ENCODE data around the gene PRELID2. TPM values are rescaled to one million over a fixed set of nuclear protein-coding genes. Genes with fewer than 3 reads are reported as not detected.

The PRELID2 gene
- total RNA-seq, 4 donors from 2014 or later, result 23.9 to 143 (median 106) TPM

GRCh38 chr5:145780982-145781381, 54.2 kb downstream of the PRELID2 start:
- H3K27me3 ChIP-seq, result no peaks in the 10 kb centered on the region
- H3K4me3 ChIP-seq, result no peak overlapping the region
- TF ChIP-seq EP300 (IDR thresholded peaks at IDR 0.05; ENCODE audit: low read depth) (no peak), CTCF (IDR thresholded peaks at IDR 0.05) (no peak), POLR2AphosphoS5 (IDR thresholded peaks at IDR 0.05) (no peak), POLR2A (IDR thresholded peaks at IDR 0.05) (no peak)
- H3K36me3 ChIP-seq, result peaks cover 0 to 6% (median 0%) of the 10 kb centered on the region in 4 donors
- no peaks in the 10 kb centered on the region for H3K4me1 ChIP-seq
- 87% methylated on average over 2 of the region's 2 CpGs; no CpG with 5 or more reads in 1 of the 2 donors for WGBS, 2 donors (ENCODE audit: low coverage in 1 of 2)
- no peak for DNase-seq
- H3K9me3 ChIP-seq, result no peaks in the 10 kb centered on the region
- H3K27ac ChIP-seq, result no peak overlapping the region
- in situ Hi-C loops (cut with MboI; ENCODE audit: low pct_ligation_motif_present in 1 of 4, low pct_unique_long_range_greater_than_20kb in 1 of 4, low sequenced_read_pairs in 3 of 4), result no loop called here
- intact Hi-C loops (cut with DNase I; ENCODE audit: low total_unique reads), result no loop called here

DNA sequence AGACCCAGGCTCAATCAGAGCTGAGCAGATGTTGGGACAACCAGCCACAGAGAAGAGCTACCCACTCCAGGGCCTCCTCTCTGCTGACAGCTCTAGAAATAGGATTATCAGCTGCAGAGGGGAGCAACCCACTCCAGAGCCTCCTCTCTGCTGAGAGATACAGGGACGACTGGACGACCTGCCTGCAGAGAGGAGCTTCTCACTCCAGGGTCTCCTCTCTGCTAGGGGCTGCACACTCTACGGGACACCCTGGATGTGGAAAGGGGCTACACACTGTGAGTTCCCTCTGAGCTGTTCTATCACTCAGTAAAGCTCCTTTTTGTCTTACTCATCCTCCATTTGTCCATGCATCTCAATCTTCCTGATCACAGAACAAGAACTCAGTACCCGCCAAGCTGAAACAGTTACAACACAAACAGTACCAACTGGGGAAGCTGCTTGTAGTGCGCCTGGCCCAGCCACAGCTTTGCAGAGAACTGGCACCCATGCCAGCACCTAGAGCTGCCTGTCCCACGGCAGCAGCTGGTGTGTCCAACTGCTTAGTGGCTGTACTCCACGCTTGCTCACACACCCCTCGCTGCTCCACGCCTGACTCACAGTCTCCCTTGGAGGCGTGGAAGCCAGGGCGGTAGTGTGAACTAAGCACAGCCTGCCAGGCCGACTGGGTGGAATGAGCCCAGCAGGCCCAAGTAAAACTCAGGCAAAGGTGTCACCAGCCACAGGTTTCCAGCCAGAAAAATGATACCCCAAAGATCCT, 56.8 kb downstream of the PRELID2 start:
- 91% methylated on average over 11 of the region's 12 CpGs; no CpG with 5 or more reads in 1 of the 2 donors for WGBS, 2 donors (ENCODE audit: low coverage in 1 of 2)
- intact Hi-C loops (cut with DNase I; ENCODE audit: low total_unique reads), result no loop called here

DNA sequence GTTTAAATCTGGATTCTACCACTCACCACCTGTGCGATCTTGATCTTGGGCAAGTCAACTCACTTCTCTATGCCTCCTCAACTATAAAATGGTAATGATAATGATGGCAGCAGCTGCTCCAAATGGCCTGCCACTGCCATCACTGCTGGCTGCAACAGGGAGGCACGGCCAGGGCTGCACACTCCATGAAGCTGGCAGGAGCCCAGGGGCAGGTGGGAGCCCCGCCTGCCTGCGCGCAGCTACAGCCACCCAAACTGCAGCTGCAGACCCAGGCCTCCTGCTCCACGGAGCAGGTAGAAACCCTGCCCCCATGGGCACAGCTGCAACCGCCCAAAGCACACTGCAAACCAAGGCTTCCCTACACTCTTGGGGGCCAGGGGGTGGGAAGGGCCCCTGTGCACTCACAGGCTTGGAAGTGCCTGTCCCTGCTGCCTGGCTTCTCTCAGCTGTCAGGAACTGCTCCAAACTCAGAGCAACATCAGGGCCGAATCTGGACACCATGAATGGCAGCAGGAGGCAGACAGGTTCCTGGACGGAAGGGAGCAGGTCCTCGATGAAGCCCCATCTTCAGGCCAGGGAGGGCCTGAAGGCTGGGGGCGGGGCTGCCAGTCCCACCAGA, 57.6 kb downstream of the PRELID2 start:
- intact Hi-C loops (cut with DNase I; ENCODE audit: low total_unique reads) (no loop called here), in situ Hi-C loops (cut with MboI; ENCODE audit: low pct_ligation_motif_present in 1 of 4, low pct_unique_long_range_greater_than_20kb in 1 of 4, low sequenced_read_pairs in 3 of 4) (no loop called here)
- Histone ChIP-seq H3K4me1 (no peaks in the 10 kb centered on the region), H3K4me3 (no peak overlapping the region), H3K27ac (no peak overlapping the region), H3K27me3 (no peaks in the 10 kb centered on the region), H3K9me3 (no peaks in the 10 kb centered on the region), H3K36me3 (peaks cover 0 to 7% (median 0%) of the 10 kb centered on the region in 4 donors)
- 93 to 100% methylated on average over 1 to 11 of the region's 11 CpGs for WGBS, 2 donors (ENCODE audit: low coverage in 1 of 2)
- TF ChIP-seq CTCF (IDR thresholded peaks at IDR 0.05) (no peak), POLR2A (IDR thresholded peaks at IDR 0.05) (no peak), EP300 (IDR thresholded peaks at IDR 0.05; ENCODE audit: low read depth) (no peak), POLR2AphosphoS5 (IDR thresholded peaks at IDR 0.05) (no peak)
- DNase-seq, result no peak

More for the DNA sequence above, 56.8 kb downstream of the PRELID2 start:
- DNase-seq, result no peak
- no peak overlapping the region for H3K27ac ChIP-seq
- H3K36me3 ChIP-seq, result peaks cover 0 to 6% (median 0%) of the 10 kb centered on the region in 4 donors
- no peaks in the 10 kb centered on the region for H3K9me3 ChIP-seq
- H3K27me3 ChIP-seq, result no peaks in the 10 kb centered on the region
- H3K4me3 ChIP-seq, result no peak overlapping the region
- in situ Hi-C loops (cut with MboI; ENCODE audit: low pct_ligation_motif_present in 1 of 4, low pct_unique_long_range_greater_than_20kb in 1 of 4, low sequenced_read_pairs in 3 of 4), result no loop called here
- no peak for TF ChIP-seq POLR2AphosphoS5 (IDR thresholded peaks at IDR 0.05)
- no peak for TF ChIP-seq EP300 (IDR thresholded peaks at IDR 0.05; ENCODE audit: low read depth)
- no peak for TF ChIP-seq CTCF (IDR thresholded peaks at IDR 0.05)
- TF ChIP-seq POLR2A (IDR thresholded peaks at IDR 0.05), result no peak
- no peaks in the 10 kb centered on the region for H3K4me1 ChIP-seq

DNA sequence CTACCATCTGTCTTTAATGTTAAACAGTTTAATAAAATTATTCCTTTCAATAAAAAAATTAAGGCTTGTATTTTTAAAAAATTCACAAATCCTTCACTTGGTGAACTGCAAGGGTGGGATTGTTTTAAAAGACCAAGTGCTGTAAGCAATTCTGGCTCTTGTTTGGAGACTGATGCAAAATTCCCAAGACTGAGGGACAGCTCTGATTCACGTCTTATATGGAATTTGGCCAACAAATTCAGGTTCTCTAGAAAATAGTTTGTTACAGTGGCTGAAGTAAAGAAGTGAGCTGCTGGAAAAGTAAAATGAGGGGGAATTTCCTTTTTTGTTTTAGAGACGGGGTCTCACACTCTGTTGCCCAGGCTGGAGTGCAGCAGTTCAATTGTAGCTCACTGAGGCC, 58.3 kb downstream of the PRELID2 start:
- no peak overlapping the region for H3K4me3 ChIP-seq
- in situ Hi-C loops (cut with MboI; ENCODE audit: low pct_ligation_motif_present in 1 of 4, low pct_unique_long_range_greater_than_20kb in 1 of 4, low sequenced_read_pairs in 3 of 4) (no loop called here), intact Hi-C loops (cut with DNase I; ENCODE audit: low total_unique reads) (no loop called here)
- H3K27me3 ChIP-seq, result no peaks in the 10 kb centered on the region
- no peak overlapping the region for H3K27ac ChIP-seq
- peaks cover 0 to 7% (median 0%) of the 10 kb centered on the region in 4 donors for H3K36me3 ChIP-seq
- WGBS, 2 donors (ENCODE audit: low coverage in 1 of 2), result 68 to 83% methylated on average over 2 of the region's 2 CpGs
- DNase-seq, result no peak
- no peak for TF ChIP-seq POLR2A (IDR thresholded peaks at IDR 0.05)
- no peak for TF ChIP-seq CTCF (IDR thresholded peaks at IDR 0.05)
- no peak for TF ChIP-seq EP300 (IDR thresholded peaks at IDR 0.05; ENCODE audit: low read depth)
- TF ChIP-seq POLR2AphosphoS5 (IDR thresholded peaks at IDR 0.05), result no peak
- no peaks in the 10 kb centered on the region for H3K9me3 ChIP-seq
- no peaks in the 10 kb centered on the region for H3K4me1 ChIP-seq

All from transverse colon (tissue), 4 donors.